Measurements from ENCODE around the gene CKAP2L. TPM values are rescaled to one million over a fixed set of nuclear protein-coding genes. Genes with fewer than 3 reads are reported as not detected.

Gene CKAP2L
- total RNA-seq, 1 experiment from 2014 or later = 23.3 TPM

DNA sequence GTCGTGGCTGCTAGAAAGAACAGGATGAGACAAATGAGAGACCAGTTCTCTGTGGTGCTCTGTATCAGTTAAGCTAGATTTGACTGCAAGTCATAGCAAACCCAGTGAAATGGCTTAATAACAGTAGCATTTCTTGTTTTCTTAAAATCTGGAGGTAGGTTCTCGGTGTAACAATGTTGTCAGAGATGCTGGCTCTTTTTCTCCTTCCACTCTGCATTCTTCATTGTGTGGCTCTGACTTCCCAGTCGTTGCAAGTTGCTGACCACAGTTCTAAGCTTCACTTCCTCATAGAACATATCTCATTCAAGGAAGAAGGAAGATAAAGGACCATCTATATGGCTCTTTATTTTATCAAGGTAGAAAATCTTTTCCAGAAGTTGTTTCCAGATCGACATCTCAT, 7.9 kb upstream of the CKAP2L start:
- H3K4me1 Mint-ChIP-seq = peaks cover 4 to 5% of the 10 kb centered on the region in 2 experiments; a peak in 3 of 4 replicates
- no peak overlapping the region for H3K27ac Mint-ChIP-seq
- H2BK15ac ChIP-seq (ENCODE audit: low read depth, low read length) = no peak overlapping the region

More for the DNA sequence above, 7.9 kb upstream of the CKAP2L start:
- Mint-ChIP-seq H3K27me3 (ENCODE audit: low read depth) (no peaks in the 10 kb centered on the region), H3K9me3 (no peaks in the 10 kb centered on the region), H3K4me3 (no peak overlapping the region), H3K36me3 (ENCODE audit: insufficient read depth in 1 of 3, low read depth in 3 of 3) (peaks cover 0 to 4% (median 0%) of the 10 kb centered on the region in 3 experiments; a peak in 1 of 7 replicates)
- Histone ChIP-seq H3K23ac (ENCODE audit: insufficient read length, low read depth, low read length) (no peak overlapping the region), H4K5ac (ENCODE audit: insufficient read length, low read depth, low read length) (no peak overlapping the region), H2BK5ac (ENCODE audit: insufficient read length, low read length) (no peak overlapping the region), H3K56ac (ENCODE audit: insufficient read length, low read depth, low read length) (no peak overlapping the region), H3K18ac (ENCODE audit: insufficient read length, low read depth, low read length) (no peak overlapping the region), H3K79me2 (ENCODE audit: insufficient read depth, low read length) (no peaks in the 10 kb centered on the region), H3K9me3 (ENCODE audit: control insufficient read depth, low read depth, low read length) (no peaks in the 10 kb centered on the region), H3K14ac (ENCODE audit: insufficient read depth, low read length) (no peak overlapping the region), H3T11ph (ENCODE audit: low read length) (no peak overlapping the region), H2BK20ac (ENCODE audit: low read depth, low read length, poor library complexity, severe bottlenecking) (no peak overlapping the region), H2AK5ac (ENCODE audit: insufficient read length, low read length) (no peak overlapping the region), H4K91ac (ENCODE audit: insufficient read length, low read depth, low read length) (no peak overlapping the region), H3K9ac (ENCODE audit: extremely low read depth, insufficient read length, low read length) (no peak overlapping the region), H3K27ac (ENCODE audit: insufficient read length, low read depth, low read length) (no peak overlapping the region), H2BK120ac (ENCODE audit: low read depth, low read length, poor library complexity, severe bottlenecking) (no peak overlapping the region), H3K23me2 (ENCODE audit: insufficient read length, low read depth, low read length, poor library complexity, severe bottlenecking) (no peaks in the 10 kb centered on the region), H2AFZ (ENCODE audit: low read length) (no peak overlapping the region), H3K27me3 (ENCODE audit: insufficient read depth, low read length) (no peaks in the 10 kb centered on the region), H4K8ac (replicated peaks; ENCODE audit: insufficient read length, low read depth, low read length) (no peak overlapping the region), H2BK12ac (ENCODE audit: insufficient read length, low read depth, low read length) (no peak overlapping the region), H3K4ac (ENCODE audit: low read depth, low read length) (no peak overlapping the region), H3K4me2 (ENCODE audit: insufficient read depth, insufficient read length, low read length) (no peak overlapping the region), H4K20me1 (ENCODE audit: control insufficient read depth, insufficient read depth, insufficient read length) (no peaks in the 10 kb centered on the region), H3K4me1 (ENCODE audit: insufficient read depth, low read length) (no peaks in the 10 kb centered on the region), H3K79me1 (ENCODE audit: insufficient read depth, low read depth, low read length, poor library complexity, severe bottlenecking) (no peaks in the 10 kb centered on the region)
- no peak for DNase-seq
- WGBS (ENCODE audit: extremely low coverage, insufficient read length, low lambda C conversion rate) = no CpG with 5 or more reads among the region's 4 CpGs
- TF ChIP-seq, protein P1, sequence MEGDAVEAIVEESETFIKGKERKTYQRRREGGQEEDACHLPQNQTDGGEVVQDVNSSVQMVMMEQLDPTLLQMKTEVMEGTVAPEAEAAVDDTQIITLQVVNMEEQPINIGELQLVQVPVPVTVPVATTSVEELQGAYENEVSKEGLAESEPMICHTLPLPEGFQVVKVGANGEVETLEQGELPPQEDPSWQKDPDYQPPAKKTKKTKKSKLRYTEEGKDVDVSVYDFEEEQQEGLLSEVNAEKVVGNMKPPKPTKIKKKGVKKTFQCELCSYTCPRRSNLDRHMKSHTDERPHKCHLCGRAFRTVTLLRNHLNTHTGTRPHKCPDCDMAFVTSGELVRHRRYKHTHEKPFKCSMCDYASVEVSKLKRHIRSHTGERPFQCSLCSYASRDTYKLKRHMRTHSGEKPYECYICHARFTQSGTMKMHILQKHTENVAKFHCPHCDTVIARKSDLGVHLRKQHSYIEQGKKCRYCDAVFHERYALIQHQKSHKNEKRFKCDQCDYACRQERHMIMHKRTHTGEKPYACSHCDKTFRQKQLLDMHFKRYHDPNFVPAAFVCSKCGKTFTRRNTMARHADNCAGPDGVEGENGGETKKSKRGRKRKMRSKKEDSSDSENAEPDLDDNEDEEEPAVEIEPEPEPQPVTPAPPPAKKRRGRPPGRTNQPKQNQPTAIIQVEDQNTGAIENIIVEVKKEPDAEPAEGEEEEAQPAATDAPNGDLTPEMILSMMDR (conservative IDR thresholded peaks at IDR 0.05) = no peak
